Endothelial cell of umbilical vein (primary cell): ENCODE results near the gene CEP104. TPM values are rescaled to one million over a fixed set of nuclear protein-coding genes. Genes with fewer than 3 reads are reported as not detected.
"Not testable (repeated sequence)": the region's sequence is repeated elsewhere in the genome, so short reads cannot be mapped to it uniquely, and the experiment has no call there.

Source experiments
- BruUV-seq: library from RNA; stranded (reverse); fragments of 400-500 nt; replicated peaks from 2 replicates; lab custom pipeline; 2021; lab: Mats Ljungman, UMichigan
- CTCF ChIA-PET: fragments of 300-600, 350-600 bp; sonication (Branson Sonifier 250); formaldehyde crosslinking; loops from one replicate; lab custom pipeline; 2021; ENCODE audit warnings: antibody characterized with exemption, inconsistent platforms; lab: Charles Lee
- POLR2A ChIA-PET: fragments of 300-600, 350-600 bp; sonication (Branson Sonifier 250); formaldehyde crosslinking; loops from one replicate; lab custom pipeline; 2021; ENCODE audit warnings: antibody characterized with exemption, inconsistent platforms; lab: Charles Lee
- DNase-seq: peaks from one replicate; pipeline ENCODE4 v3.0.0-alpha.2; 2011; ENCODE audit warnings: low read depth, low spot score
- FAIRE-seq: peaks from 2 replicates; lab custom pipeline; 2011; peaks lifted over from hg19 to GRCh38; lab: Jason Lieb, UNC
- H2AFZ ChIP-seq: 2 replicates; pipeline ENCODE4 v1.6.0; 2012; ENCODE audit warnings: low read depth, low read length, control low read depth, inconsistent platforms
- H3K27ac ChIP-seq: 2 replicates; pipeline ENCODE4 v1.5.1; 2011; ENCODE audit warnings: low read depth, mild to moderate bottlenecking, control low read depth, low read length, moderate library complexity; ENCODE audit not compliant: insufficient read depth
- H3K27me3 ChIP-seq, 2 experiments: 2 replicates each; pipeline versions ENCODE4 v1.6.0 to v1.6.1; 2011; ENCODE audit warnings: low read length in 2 of 2, mixed read lengths in 1 of 2; ENCODE audit not compliant: control insufficient read depth in 2 of 2, insufficient read depth in 2 of 2
- H3K36me3 ChIP-seq, 2 experiments: 2 replicates in 1 of 2; 3 replicates in 1 of 2; pipeline ENCODE4 v1.5.1; 2011; ENCODE audit warnings: low read length in 2 of 2, mild to moderate bottlenecking in 1 of 2, moderate library complexity in 1 of 2; ENCODE audit not compliant: control insufficient read depth in 2 of 2, insufficient read depth in 2 of 2; ENCODE audit errors: extremely low read depth in 1 of 2
- H3K4me1 ChIP-seq: 3 replicates; pipeline ENCODE4 v1.5.1; 2011; ENCODE audit warnings: mild to moderate bottlenecking, low read length; ENCODE audit not compliant: control insufficient read depth, insufficient read depth; ENCODE audit errors: extremely low read depth
- H3K4me2 ChIP-seq: 2 replicates; pipeline ENCODE4 v1.6.1; 2011; ENCODE audit warnings: low read length, control low read depth, mixed read lengths; ENCODE audit not compliant: insufficient read depth
- H3K4me3 ChIP-seq, 3 experiments: fragments of 200-600 bp in 1 of 3; sonication (generic), shearing (Covaris generic) in 1 of 3; replicated peaks in 1 of 3; 2 replicates each; pipeline ENCODE4 v1.5.1; 2011 to 2016; ENCODE audit warnings: control low read depth in 3 of 3, low read length in 3 of 3, mild to moderate bottlenecking in 2 of 3, inconsistent platforms in 1 of 3, low read depth in 1 of 3, moderate library complexity in 1 of 3; ENCODE audit not compliant: insufficient read depth in 1 of 3
- H3K79me2 ChIP-seq: 2 replicates; pipeline ENCODE4 v1.6.0; 2012; ENCODE audit warnings: low read length, inconsistent platforms; ENCODE audit not compliant: control insufficient read depth, insufficient read depth
- H3K9ac ChIP-seq: replicated peaks from 2 replicates; pipeline ENCODE3; 2011; ENCODE audit warnings: low read length, control low read depth; ENCODE audit not compliant: insufficient read depth; ENCODE audit errors: extremely low read depth
- H3K9me1 ChIP-seq: replicated peaks from 3 replicates; pipeline ENCODE4 v1.6.0; 2011; ENCODE audit warnings: mild to moderate bottlenecking, low read length; ENCODE audit not compliant: control insufficient read depth, insufficient read depth; ENCODE audit errors: extremely low read depth
- H3K9me3 ChIP-seq: replicated peaks from 2 replicates; pipeline ENCODE4 v1.5.1; 2012; ENCODE audit warnings: low read length, inconsistent platforms; ENCODE audit not compliant: control insufficient read depth, insufficient read depth
- H4K20me1 ChIP-seq: replicated peaks from 2 replicates; pipeline ENCODE3; 2011; ENCODE audit warnings: mild to moderate bottlenecking, low read length; ENCODE audit not compliant: control insufficient read depth, insufficient read depth; ENCODE audit errors: extremely low read depth
- CTCF ChIP-seq, 2 donors: IDR thresholded peaks; 1 replicate in 1 of 2; 2 replicates in 1 of 2; pipeline ENCODE4 v1.5.1; 2011; ENCODE audit warnings: low read length in 2 of 2, mild to moderate bottlenecking in 2 of 2, moderate library complexity in 2 of 2, control low read depth in 1 of 2, inconsistent platforms in 1 of 2, low read depth in 1 of 2; ENCODE audit not compliant: insufficient read depth in 1 of 2; ENCODE audit errors: extremely low read depth in 1 of 2
- EZH2 ChIP-seq: IDR thresholded peaks from 2 replicates; pipeline ENCODE4 v1.6.1; 2012; ENCODE audit warnings: borderline replicate concordance, low read depth, mild to moderate bottlenecking, moderate library complexity, low read length, inconsistent platforms; ENCODE audit not compliant: severe bottlenecking
- FOS ChIP-seq: IDR thresholded peaks from 2 replicates; pipeline ENCODE4 v1.6.1; 2011; ENCODE audit warnings: mild to moderate bottlenecking, low read length, moderate library complexity, borderline replicate concordance; ENCODE audit not compliant: insufficient read depth
- GATA2 ChIP-seq: IDR thresholded peaks from 2 replicates; pipeline ENCODE4 v1.7.0; 2011; ENCODE audit warnings: low read depth, mild to moderate bottlenecking, moderate library complexity, mixed read lengths, low read length; ENCODE audit not compliant: insufficient read length, insufficient read depth
- JUN ChIP-seq: IDR thresholded peaks from 2 replicates; pipeline ENCODE4 v1.6.1; 2011; ENCODE audit warnings: borderline replicate concordance, low read depth; ENCODE audit not compliant: insufficient read length, insufficient read depth
- MAX ChIP-seq: IDR thresholded peaks from 2 replicates; pipeline ENCODE4 v1.6.1; 2011; ENCODE audit not compliant: insufficient read depth, insufficient read length
- MYC ChIP-seq: IDR thresholded peaks from one replicate; pipeline ENCODE4 v1.6.1; 2011; ENCODE audit warnings: mild to moderate bottlenecking, low read depth, low read length
- POLR2A ChIP-seq: IDR thresholded peaks from 2 replicates; pipeline ENCODE4 v1.6.1; 2012; ENCODE audit warnings: low read depth, mild to moderate bottlenecking, control low read depth, low read length
- POLR2AphosphoS5 ChIP-seq: IDR thresholded peaks from 2 replicates; pipeline ENCODE4 v1.6.1; 2012; ENCODE audit warnings: low read depth, mild to moderate bottlenecking, control low read depth, low read length, moderate library complexity; ENCODE audit not compliant: insufficient read depth
- dilution Hi-C: fragments of 300-500 bp; cut with MboI; formaldehyde crosslinking; loops from one replicate; pipeline ENCODE4 v1.15.0; 2019; ENCODE audit warnings: low sequenced_read_pairs; ENCODE audit not compliant: extremely low pct_ligation_motif_present
- intact Hi-C: fragments of 100-400 bp; cut with micrococcal nuclease; formaldehyde crosslinking; loops from one replicate; pipeline ENCODE4 v1.10.0; 2022
- polyA plus RNA-seq, 4 experiments: library from polyadenylated mRNA; depleted of rRNA in 3 of 4; stranded (reverse) in 3 of 4; unstranded in 1 of 4; fragments of >200 nt; gene quantifications; 2 replicates each; pipeline versions ENCODE4 v1.2.1 to v1.2.3, GENCODE V29; 2011 to 2012; ENCODE audit warnings: missing spikeins in 1 of 4
- total RNA-seq: library from RNA; stranded (reverse); gene quantifications from 2 replicates; pipeline ENCODE4 v1.2.3, GENCODE V29; 2021

Gene CEP104
- total and polyA plus RNA-seq, 2 donors (not counting 3 experiments of a cell fraction or from before 2014, with no cell fraction given), result 12.4 to 43.0 TPM

- dilution Hi-C loops, H3K9me1 ChIP-seq, BruUV-seq, H3K36me3 ChIP-seq, H3K4me3 ChIP-seq, CTCF ChIA-PET, H3K79me2 ChIP-seq, H2AFZ ChIP-seq, DNase-seq, H3K4me2 ChIP-seq, H3K27me3 ChIP-seq, POLR2A ChIA-PET, H4K20me1 ChIP-seq, intact Hi-C loops, H3K9ac ChIP-seq, FAIRE-seq, H3K27ac ChIP-seq, H3K9me3 ChIP-seq, H3K4me1 ChIP-seq: not testable (repeated sequence)
These were observed 46.8 kb downstream of the CEP104 start for GRCh38 chr1:3810149-3810761.

GRCh38 chr1:3809680-3810079 lies 47.3 kb downstream of the CEP104 start:
- intact Hi-C loops, result no loop called here
- FAIRE-seq, result no peak
- Histone ChIP-seq H3K4me3 (no peak overlapping the region), H3K27me3 (no peaks in the 10 kb centered on the region), H3K27ac (no peak overlapping the region), H3K4me1 (no peaks in the 10 kb centered on the region), H3K79me2 (no peaks in the 10 kb centered on the region), H3K9me1 (no peaks in the 10 kb centered on the region), H2AFZ (no peak overlapping the region), H4K20me1 (no peaks in the 10 kb centered on the region), H3K36me3 (no peaks in the 10 kb centered on the region), H3K4me2 (no peak overlapping the region), H3K9ac (no peak overlapping the region), H3K9me3 (no peaks in the 10 kb centered on the region)
- TF ChIP-seq POLR2AphosphoS5, result no peak
- TF ChIP-seq CTCF (IDR thresholded peaks at IDR 0.05; ENCODE audit: extremely low read depth in 1 of 2, insufficient read depth in 1 of 2, low read depth in 1 of 2, low read length in 2 of 2), result no peak
- TF ChIP-seq POLR2A, result no peak
- TF ChIP-seq MYC, result no peak
- no peak for TF ChIP-seq MAX
- TF ChIP-seq EZH2, result no peak
- no peak for TF ChIP-seq FOS
- TF ChIP-seq GATA2, result no peak
- TF ChIP-seq JUN, result no peak
- POLR2A ChIA-PET, result no interaction called here
- CTCF ChIA-PET, result no interaction called here
- BruUV-seq, result no TSS peak
- no peak for DNase-seq
- dilution Hi-C loops, result no loop called here
